Endodermal cell (in vitro differentiated cells): Measurements from ENCODE around the gene CNGA4. TPM values are rescaled to one million over a fixed set of nuclear protein-coding genes. Genes with fewer than 3 reads are reported as not detected.

Experiments
- DNase-seq: peaks from one replicate; pipeline ENCODE4 v3.0.0-alpha.2; 2017
- H3K27ac ChIP-seq: 2 replicates; pipeline ENCODE4 v1.5.1; 2013; ENCODE audit warnings: mild to moderate bottlenecking, low read depth, low read length, moderate library complexity
- H3K27me3 ChIP-seq: 2 replicates; pipeline ENCODE4 v1.6.1; 2013; ENCODE audit warnings: mild to moderate bottlenecking, low read length, moderate library complexity; ENCODE audit not compliant: insufficient read depth, control insufficient read depth, poor library complexity, severe bottlenecking
- H3K36me3 ChIP-seq: 2 replicates; pipeline ENCODE4 v1.7.0; 2013; ENCODE audit warnings: mild to moderate bottlenecking, low read length, moderate library complexity; ENCODE audit not compliant: control insufficient read depth, insufficient read depth
- H3K4me1 ChIP-seq: one replicate; pipeline ENCODE4 v1.7.0; 2013; ENCODE audit warnings: low read length; ENCODE audit not compliant: control insufficient read depth, insufficient read depth
- H3K4me3 ChIP-seq: 2 replicates; pipeline ENCODE4 v1.5.1; 2013; ENCODE audit warnings: mild to moderate bottlenecking, low read length, moderate library complexity
- H3K9ac ChIP-seq: 2 replicates; pipeline ENCODE4 v1.6.1; 2013; ENCODE audit warnings: mild to moderate bottlenecking, low read length, moderate library complexity; ENCODE audit not compliant: poor library complexity, severe bottlenecking; ENCODE audit errors: extremely low read depth
- H3K9me3 ChIP-seq: 2 replicates; pipeline ENCODE4 v1.6.1; 2013; ENCODE audit warnings: mild to moderate bottlenecking, low read length, moderate library complexity; ENCODE audit not compliant: control insufficient read depth
- H3K27ac Mint-ChIP-seq: 2 replicates; pipeline ENCODE4 v1.8.0; 2020; ENCODE audit warnings: mixed read lengths
- H3K27me3 Mint-ChIP-seq: 2 replicates; pipeline ENCODE4 v1.8.0; 2021; ENCODE audit warnings: mild to moderate bottlenecking, mixed read lengths; ENCODE audit not compliant: insufficient read depth
- H3K36me3 Mint-ChIP-seq: 2 replicates; pipeline ENCODE4 v1.8.0; 2020; ENCODE audit warnings: low read depth, mixed read lengths
- H3K4me1 Mint-ChIP-seq: 2 replicates; pipeline ENCODE4 v1.8.0; 2020; ENCODE audit warnings: mixed read lengths
- H3K4me3 Mint-ChIP-seq: 2 replicates; pipeline ENCODE4 v1.8.0; 2020; ENCODE audit warnings: mild to moderate bottlenecking, moderate library complexity, mixed read lengths
- H3K9me3 Mint-ChIP-seq: 2 replicates; pipeline ENCODE4 v1.8.0; 2020; ENCODE audit warnings: mild to moderate bottlenecking, mixed read lengths
- WGBS, 2 experiments: methylation state at CpG; one replicate each; pipeline versions ENCODE4 v1.1.5 to v1.1.7; 2013; ENCODE audit warnings: missing lambda C conversion rate in 2 of 2, mixed read lengths in 1 of 2; ENCODE audit not compliant: insufficient coverage in 1 of 2, insufficient read length in 1 of 2; 5-methylcytosine and 5-hydroxymethylcytosine counted together
- total RNA-seq, 2 donors: library from RNA; stranded (reverse); fragmentation: NEBNext Ultra II Directional in 1 of 2; extraction: Animal tissue kit (Norgen Biotek cat#: 25700) in 1 of 2; gene quantifications; 2 replicates in 1 of 2; 3 replicates in 1 of 2; pipeline ENCODE4 v1.2.1, GENCODE V29; 2021
- TF ChIP-seq, protein P1 (sequence below): fragments of 200-600 bp; sonication (generic); conservative IDR thresholded peaks from 2 replicates; pipeline ENCODE4 v1.5.0; 2021; ENCODE audit warnings: antibody characterized with exemption, mild to moderate bottlenecking

CNGA4 gene
- total RNA-seq, 2 donors from 2014 or later: 1.7 to 4.3 TPM

DNA sequence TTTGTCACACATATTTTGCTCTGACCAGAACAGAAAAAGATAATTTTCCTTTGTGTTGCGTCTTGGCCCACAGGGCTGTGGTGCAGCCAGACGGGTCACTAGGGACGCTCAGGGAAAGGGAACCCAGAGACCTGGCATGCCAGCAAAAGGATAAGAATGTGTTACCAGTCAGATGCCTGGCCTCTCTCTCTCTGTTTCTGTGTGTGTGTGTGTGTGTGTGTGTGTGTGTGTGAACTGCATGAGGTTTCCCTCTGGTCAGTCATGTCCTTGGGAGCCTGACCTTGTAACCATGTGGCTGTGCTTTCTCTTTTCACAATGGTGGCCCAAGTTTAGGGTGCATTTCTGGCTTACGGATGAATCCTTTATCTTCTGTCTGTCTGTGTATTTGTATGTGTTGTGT is 46.1 kb downstream of the CNGA4 start:
- TF ChIP-seq, protein P1, sequence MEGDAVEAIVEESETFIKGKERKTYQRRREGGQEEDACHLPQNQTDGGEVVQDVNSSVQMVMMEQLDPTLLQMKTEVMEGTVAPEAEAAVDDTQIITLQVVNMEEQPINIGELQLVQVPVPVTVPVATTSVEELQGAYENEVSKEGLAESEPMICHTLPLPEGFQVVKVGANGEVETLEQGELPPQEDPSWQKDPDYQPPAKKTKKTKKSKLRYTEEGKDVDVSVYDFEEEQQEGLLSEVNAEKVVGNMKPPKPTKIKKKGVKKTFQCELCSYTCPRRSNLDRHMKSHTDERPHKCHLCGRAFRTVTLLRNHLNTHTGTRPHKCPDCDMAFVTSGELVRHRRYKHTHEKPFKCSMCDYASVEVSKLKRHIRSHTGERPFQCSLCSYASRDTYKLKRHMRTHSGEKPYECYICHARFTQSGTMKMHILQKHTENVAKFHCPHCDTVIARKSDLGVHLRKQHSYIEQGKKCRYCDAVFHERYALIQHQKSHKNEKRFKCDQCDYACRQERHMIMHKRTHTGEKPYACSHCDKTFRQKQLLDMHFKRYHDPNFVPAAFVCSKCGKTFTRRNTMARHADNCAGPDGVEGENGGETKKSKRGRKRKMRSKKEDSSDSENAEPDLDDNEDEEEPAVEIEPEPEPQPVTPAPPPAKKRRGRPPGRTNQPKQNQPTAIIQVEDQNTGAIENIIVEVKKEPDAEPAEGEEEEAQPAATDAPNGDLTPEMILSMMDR: no peak
- Mint-ChIP-seq H3K27me3 (peaks cover 31% of the 10 kb centered on the region), H3K4me1 (peaks cover 30% of the 10 kb centered on the region), H3K9me3 (no peaks in the 10 kb centered on the region), H3K4me3 (no peak overlapping the region), H3K36me3 (no peaks in the 10 kb centered on the region), H3K27ac (no peak overlapping the region)
- Histone ChIP-seq H3K9me3 (peaks cover 18% of the 10 kb centered on the region), H3K9ac (no peak overlapping the region), H3K27me3 (no peaks in the 10 kb centered on the region), H3K27ac (no peak overlapping the region), H3K4me1 (peaks cover 10% of the 10 kb centered on the region), H3K36me3 (no peaks in the 10 kb centered on the region), H3K4me3 (no peak overlapping the region)
- 89 to 93% methylated on average over 3 of the region's 4 CpGs for WGBS, 2 experiments
- peak; percentile 40 for DNase-seq

Other genes with a start within 250 kb of the CNGA4 start
- gene OR56A4, start 232.1 kb upstream of the CNGA4 start, total RNA-seq: under 1 TPM; 0.15 to 0.59 TPM
- gene OR56A1, start 208.3 kb upstream of the CNGA4 start, total RNA-seq: under 1 TPM; 0.15 to 0.31 TPM
- not detected for gene OR56B4, start 131.4 kb upstream of the CNGA4 start, total RNA-seq
- not detected for gene OR52B2, start 68.8 kb upstream of the CNGA4 start, total RNA-seq
- not detected for gene OR52W1, start 39.9 kb upstream of the CNGA4 start, total RNA-seq
- not detected for gene C11orf42, start 33.5 kb upstream of the CNGA4 start, total RNA-seq
- 10 to 100 TPM; 45.3 to 50.6 TPM for gene FHIP1B, start 4.5 kb upstream of the CNGA4 start, total RNA-seq
- gene CCKBR, start 20.7 kb downstream of the CNGA4 start, total RNA-seq: 100 to 1,000 TPM; 433 to 467 TPM
- gene CAVIN3, start 81.4 kb downstream of the CNGA4 start, total RNA-seq: 10 to 100 TPM; 42.2 to 70.2 TPM
- gene SMPD1, start 151.4 kb downstream of the CNGA4 start, total RNA-seq: 10 to 100 TPM in 1 of 2 donors, 1 to 10 TPM in 1; 9.4 to 28.7 TPM
- 10 to 100 TPM; 51.5 to 51.6 TPM for gene APBB1, start 180.0 kb downstream of the CNGA4 start, total RNA-seq
- gene HPX, start 201.9 kb downstream of the CNGA4 start, total RNA-seq: 1 to 10 TPM; 3.9 to 6.0 TPM
- 10 to 100 TPM; 13.0 to 18.0 TPM for gene TRIM3, start 234.9 kb downstream of the CNGA4 start, total RNA-seq
- gene ARFIP2, start 242.2 kb downstream of the CNGA4 start, total RNA-seq: 10 to 100 TPM; 56.5 to 56.8 TPM
- gene TIMM10B, start 242.4 kb downstream of the CNGA4 start, total RNA-seq: 10 to 100 TPM; 29.6 to 30.5 TPM